GM18861 (cell line): Measurements from ENCODE around the gene NEMP2.
"Not testable (repeated sequence)": the region's sequence is repeated elsewhere in the genome, so short reads cannot be mapped to it uniquely, and the experiment has no call there.

Experiments
- ATAC-seq: cut with Tn5 transposase; IDR thresholded peaks from one replicate; pipeline ENCODE4 v1.9.1; 2021; ENCODE audit not compliant: unreplicated experiment

Gene NEMP2

DNA sequence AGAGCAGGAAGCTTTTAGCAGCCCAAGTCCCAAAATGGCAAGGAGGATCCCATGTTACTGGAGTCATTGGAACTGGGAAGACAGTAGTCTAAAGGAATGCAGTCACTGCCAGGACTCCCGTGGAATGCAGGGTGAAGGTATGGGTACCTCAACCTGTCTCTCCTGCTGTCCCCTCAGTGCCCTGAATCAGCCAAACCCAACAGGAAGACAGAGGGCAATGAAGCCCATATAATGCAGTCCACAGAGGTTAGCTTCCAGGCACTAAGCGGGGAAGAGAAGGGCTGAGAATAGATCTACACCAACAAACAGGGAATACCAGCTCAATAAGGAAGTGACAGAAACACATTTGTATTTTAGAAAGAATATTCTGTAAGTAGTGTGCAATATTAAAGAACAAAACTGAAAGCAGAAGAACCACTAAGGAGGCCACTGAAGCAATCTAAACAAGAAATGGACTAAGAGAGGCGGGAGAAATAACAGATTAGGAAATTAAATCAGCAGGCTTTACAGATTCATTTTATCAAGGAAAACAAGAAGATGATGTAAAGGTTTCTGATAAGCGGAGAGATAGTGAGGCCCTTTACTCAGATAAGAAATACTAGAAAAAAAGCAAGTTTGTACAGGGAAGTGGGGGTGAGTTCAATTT lies 8.3 kb downstream of the NEMP2 start:
- no peak for ATAC-seq

GRCh38 chr2:190524928-190525327 lies 9.6 kb downstream of the NEMP2 start:
- no peak for ATAC-seq

DNA sequence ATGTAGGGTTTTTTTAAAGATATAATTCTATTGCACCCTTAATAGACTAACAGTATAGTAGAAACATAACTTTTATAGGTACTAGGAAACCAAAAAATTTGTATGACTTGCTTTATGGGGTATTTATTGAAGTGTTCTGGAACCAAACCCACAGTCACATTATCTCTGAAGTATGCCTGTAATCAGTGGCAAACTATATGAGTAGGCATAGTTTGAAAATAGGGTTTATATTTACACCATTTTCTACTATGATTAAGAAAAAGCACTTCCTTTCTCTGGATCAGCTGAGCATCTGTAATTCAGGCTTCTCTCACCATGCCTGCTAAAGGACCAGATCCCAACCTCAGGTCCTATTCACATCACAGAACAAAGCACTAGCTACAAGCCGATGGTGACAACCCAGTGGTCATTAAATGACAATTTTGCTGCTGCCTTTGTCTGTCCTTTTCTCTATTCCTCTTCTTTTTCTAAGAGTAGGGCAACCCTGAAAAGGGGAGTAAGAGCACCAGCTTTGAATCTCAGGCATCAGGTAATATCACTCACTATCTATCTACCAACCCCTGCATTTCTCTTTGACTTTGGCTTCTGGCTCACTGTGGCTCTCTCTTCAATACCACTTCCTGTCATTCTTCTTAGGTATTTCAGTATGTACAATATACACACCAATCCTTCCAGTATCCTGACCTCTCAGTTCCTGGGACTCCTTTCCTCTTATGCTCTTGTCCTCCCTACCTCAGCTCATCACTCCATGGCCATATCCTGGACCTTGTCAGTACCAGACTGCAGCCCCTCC lies 14.4 kb downstream of the NEMP2 start:
- no peak for ATAC-seq

DNA sequence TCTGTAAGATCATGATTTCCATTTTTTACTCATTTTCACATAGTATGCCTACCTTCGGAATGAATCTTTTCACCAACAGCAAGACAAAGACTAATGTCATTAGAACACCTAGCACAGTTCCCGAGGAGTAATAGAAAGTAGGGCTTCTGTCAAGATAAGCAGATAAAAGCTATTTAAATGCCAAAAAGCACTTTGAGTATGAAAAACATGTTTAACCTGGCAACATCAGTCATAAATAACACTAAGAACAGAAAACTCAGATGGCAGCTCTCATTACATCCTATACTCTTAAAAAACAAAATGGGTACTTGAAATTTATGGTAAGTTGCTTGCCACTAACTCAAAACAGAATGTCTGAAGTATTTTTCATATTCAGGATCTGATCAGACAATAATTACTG lies 17.1 kb downstream of the NEMP2 start:
- ATAC-seq, result no peak

GRCh38 chr2:190515687-190516086 lies 18.8 kb downstream of the NEMP2 start:
- no peak for ATAC-seq

GRCh38 chr2:190514676-190515075 lies 19.8 kb downstream of the NEMP2 start:
- no peak for ATAC-seq

DNA sequence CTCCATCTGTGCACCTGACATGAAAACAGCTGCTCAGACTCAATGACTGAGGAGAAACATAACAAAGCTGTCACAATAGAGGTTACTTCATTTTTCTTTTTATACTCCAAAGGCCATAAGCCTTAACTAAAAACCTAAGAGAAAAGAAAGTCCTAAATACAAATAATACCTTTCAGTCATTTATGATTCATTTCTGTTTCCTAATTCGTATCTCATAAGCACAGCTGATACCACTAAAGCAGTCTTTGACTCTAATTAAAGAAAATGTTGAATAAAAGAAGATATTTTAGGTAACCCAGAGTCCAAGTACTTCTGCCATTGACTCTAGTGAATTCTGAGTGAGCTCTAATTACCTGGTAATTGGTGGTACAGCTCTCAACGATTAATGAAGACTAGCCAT lies 20.6 kb downstream of the NEMP2 start:
- no peak for ATAC-seq

DNA sequence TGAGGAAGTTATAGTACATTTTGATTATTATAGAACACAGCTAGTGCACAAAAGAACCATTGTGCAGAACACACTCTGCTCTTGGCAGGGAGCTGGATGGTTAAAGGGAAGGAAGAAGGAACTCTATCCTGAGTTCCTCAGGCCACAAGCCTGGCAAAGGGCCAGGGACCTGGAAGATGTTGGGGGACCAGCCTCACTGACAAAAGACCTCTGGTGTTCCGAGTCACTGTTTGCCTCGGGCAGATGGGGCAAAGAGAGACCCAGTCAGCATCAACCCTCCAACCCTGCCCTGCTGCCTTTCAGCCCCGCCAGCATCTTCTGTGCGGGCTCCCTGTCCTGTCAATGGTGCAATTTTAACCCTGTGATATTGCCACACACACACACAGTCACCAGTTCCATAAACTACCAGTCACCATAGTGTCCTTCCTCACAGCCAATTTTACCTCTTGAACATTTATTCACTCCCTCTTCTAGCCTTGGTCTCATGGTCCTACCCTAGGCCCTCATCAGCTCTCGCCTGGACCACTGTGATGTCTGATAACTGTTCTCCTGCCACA lies 21.9 kb downstream of the NEMP2 start:
- no peak for ATAC-seq

- ATAC-seq, result no peak
Measured at GRCh38 chr2:190511104-190511503, 23.4 kb downstream of the NEMP2 start.

DNA sequence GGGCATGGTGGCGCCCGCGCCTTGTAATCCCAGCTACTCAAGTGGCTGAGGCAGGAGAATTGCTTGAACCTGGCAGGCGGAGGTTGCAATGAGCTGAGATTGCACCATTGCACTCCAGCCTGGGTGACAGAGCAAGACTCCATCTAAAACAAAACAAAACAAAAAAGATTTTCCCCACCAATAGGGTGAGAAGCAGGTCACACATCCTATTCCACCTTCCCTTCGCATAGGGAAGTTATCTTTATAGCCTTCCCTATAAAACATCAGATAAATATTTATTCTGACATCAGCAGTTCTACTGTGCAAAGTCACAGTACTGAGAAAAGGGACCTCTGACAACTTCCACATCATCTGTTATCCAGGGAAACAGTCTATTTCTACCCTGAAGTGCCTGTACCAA lies 24.6 kb downstream of the NEMP2 start:
- ATAC-seq, result not testable (repeated sequence)

- no peak for ATAC-seq
Measured at GRCh38 chr2:190507135-190507534, 27.4 kb downstream of the NEMP2 start.

DNA sequence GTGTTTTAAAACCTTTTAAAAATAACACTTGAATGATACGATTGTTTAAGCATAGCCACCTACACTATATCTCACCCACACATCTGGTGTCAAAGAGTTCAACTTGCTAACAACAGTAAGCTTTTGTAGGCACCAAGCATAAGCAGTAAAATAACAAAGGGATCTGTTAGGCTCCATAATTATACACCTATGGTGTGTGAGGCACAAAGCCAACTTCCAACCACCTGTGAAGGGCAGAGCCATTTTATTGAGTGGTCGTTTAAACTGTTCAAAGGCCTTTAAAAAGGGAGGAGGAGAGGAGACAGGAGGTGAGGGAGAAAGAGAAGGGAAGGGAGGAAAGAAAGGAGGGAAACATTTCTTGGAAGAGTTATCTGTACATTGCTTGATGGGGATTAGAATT lies 27.9 kb downstream of the NEMP2 start:
- ATAC-seq, result no peak

DNA sequence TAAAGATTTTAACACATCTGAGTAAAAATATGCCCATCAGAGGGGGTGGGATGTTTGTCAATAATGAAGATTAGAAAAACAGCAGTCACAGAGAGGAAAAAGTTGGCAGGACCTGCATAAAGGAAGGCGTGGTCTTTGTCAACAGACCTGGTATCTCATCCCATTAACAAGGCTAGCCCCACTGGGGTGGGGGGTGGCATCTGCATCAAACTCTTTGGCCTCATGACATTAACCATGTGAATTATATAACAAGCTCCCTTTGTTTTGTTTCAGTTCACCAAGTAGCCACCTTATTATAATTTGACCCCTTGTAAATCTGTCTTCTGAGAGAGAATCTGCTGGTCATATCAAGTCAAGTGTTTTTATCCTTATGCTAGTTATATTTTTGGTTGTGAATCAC lies 28.8 kb downstream of the NEMP2 start:
- no peak for ATAC-seq

DNA sequence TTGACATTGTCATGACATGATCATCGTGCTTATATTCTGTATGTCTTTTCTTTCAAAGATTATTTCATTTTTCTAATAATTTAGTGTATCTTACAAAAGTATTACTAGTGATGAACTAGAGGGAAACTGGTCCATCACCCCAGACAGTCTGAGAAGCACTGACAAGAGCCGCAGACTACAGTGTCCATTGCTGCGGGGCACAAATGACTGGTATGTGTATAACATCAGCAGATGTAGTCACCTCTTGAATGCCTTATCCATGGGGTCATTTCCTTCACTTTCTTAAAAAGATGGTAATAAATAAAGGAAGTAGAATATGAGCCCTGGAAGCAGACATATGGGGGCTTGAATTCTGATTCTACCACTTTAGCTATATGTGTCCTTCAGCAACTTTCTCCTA lies 29.6 kb downstream of the NEMP2 start:
- no peak for ATAC-seq

GRCh38 chr2:190503088-190503487 lies 31.4 kb downstream of the NEMP2 start:
- ATAC-seq, result no peak

- ATAC-seq, result no peak
Measured at GRCh38 chr2:190501702-190502407, 32.7 kb downstream of the NEMP2 start.

DNA sequence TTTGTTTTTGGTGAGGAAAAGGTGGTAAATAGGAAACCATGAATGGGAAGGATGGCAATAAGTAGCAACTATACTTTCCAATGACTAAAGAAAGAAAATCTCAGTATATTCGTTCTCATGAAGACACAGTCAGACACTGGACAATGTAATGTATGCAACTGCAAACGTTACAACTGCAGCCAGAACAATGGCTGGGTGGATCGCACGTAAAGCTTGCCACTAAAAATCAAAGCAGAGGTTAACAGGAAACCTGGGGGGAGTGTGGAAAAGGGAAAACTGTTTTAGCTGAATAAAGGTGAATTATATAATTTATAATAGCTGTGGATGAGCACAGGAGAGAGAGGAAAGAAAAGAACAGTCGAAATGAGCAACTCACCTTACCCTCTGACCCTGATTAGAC lies 33.3 kb downstream of the NEMP2 start:
- ATAC-seq, result no peak

DNA sequence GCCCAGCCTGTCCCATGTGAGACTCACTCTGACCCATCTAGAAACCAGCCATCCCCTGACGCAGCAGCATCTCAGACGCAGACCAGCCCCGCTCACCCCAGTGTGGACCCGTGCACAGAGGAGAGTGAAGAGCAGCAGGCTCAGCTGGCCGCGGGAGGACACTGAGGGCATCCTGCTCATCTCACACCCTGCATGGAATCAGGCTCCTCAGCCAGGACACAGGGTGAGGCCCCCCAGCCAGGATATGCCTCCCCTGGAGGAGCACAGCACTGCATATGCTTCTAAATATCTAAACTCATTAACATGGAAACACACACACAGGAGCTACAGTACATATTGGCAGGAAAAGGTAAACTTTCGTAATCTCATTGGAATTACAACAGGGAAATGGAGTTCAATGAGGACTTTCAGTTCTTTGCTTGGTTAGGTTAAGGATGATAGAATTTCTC lies 34.4 kb downstream of the NEMP2 start:
- no peak for ATAC-seq

DNA sequence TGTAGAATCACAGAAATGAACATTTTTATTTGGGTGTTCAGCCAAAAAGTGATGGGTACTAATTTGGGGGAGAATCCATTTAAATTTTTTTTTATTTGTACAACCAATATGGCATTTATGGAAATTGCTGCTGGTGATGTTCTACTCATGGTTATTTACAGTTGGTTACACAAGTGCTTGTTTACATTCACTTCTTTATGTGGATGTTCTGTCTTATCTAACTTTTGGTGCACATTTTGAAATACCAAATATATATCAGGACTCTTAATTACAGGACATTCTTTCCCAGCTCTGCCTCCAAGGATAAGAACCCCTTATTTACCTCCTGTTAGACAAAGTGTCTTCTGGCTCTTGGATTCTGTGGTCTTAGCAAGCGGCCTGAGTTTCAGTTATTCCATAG lies 35.2 kb downstream of the NEMP2 start:
- ATAC-seq, result no peak

- no peak for ATAC-seq
Measured at GRCh38 chr2:190497428-190497827, 37.1 kb downstream of the NEMP2 start.

DNA sequence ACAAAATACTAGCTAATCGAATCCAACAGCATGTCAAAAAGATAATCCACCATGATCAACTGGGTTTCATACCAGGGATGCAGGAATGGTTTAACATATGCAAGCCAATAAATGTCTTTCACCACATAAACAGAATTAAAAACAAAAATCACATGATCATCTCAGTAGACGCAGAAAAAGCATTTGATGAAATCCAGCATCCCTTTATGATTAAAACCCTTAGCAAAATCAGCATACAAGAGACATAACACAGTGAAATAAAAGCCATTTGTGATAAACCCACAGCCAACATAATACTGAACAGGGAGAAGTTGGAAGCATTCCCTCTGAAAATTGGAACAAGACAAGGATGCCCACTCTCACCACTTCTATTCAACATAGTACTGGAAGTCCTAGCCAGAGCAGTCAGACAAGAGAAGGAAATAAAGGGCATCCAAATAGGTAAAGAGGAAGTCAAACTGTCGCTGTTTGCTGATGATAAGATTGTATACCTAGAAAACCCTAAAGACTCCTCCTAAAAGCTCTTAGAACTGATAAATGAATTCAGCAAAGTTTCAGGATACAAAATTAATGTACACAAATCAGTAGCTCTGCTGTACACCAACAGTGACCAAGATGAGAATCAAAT lies 39.8 kb downstream of the NEMP2 start:
- not testable (repeated sequence) for ATAC-seq
